ENCODE data around the gene PPP1R11. TPM values are rescaled to one million over a fixed set of nuclear protein-coding genes. Genes with fewer than 3 reads are reported as not detected.

PPP1R11 gene
- total and polyA plus RNA-seq, 2 experiments from 2014 or later = 30.0 to 63.7 TPM

DNA sequence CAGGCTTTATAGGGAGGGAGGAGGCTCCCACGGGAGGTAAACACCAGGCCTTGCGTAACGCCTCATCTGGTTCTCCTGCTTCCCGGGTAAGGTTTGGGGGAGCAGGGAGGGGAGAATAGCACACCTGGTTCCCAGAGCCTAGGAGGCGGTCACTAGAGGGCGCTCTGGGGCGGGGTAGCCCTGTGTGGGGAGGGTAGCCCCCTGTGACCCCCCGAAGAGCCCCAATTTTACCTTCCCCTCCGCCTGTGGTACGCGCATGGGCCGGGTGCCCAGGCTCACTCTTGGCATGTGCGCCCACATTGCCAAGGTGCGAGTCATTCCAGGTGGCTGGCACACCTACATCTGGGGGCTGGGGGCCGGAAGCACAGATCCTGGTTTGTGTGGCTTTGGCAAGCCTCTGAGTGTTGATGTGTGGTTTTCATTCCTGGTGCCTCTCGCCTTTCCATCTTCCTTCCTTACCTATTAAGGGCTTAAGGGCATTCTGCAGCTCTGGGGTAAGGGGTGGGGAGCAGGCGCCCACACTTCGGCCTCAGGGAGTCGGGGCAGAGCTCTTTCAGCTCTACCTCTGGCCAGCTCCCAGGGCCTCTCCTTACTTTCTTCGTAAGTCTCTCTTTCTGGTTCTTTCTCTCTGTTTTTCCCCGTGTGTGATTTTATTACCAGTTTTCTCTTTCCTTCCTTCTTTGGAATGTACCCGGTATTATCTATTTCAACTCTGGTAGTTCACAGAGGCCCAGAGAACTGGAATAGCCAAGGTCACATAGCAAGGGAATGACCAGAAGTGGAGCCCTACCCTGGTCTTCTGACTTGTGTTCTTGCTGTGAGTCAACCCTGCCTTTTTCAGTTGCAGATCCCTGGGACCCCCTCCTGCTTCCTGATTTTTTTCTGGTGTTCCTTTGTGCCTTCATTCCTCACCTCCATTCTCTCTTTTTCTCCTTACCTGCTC lies 9.1 kb downstream of the PPP1R11 start:
- Histone ChIP-seq H3K27me3 (peaks cover 92% of the 10 kb centered on the region), H3K4me3 (peak overlapping the region; percentile 4), H3K4me1 (ENCODE audit: low read depth) (no peaks in the 10 kb centered on the region), H3K27ac (no peak overlapping the region), H3K36me3 (no peaks in the 10 kb centered on the region), H3K9me3 (ENCODE audit: low read depth) (no peaks in the 10 kb centered on the region)
- peak in 1 of 2 donors; percentile 16 for DNase-seq (ENCODE audit: low read depth in 1 of 2, low spot score in 1 of 2)
- peak; percentile 48 for TF ChIP-seq CTCF (IDR thresholded peaks at IDR 0.05; ENCODE audit: low read depth, low read length)

DNA sequence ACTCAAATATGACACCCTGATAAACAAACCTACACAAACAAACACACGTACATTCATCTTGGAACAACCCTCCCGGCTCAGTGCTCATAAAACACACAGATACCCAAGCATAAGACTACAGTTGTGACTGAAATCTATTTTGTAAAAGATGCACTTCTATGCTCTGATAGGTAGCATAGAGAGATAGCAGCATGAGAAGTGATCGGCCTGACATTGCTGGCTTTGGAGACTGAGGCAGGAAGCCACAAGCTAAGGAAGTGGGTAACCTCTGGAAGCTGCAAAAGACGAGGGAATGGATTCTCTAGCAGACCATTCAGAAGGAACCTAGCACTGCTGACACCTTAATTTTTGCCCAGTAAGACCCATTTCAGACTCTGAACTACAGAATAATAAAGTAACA lies 10.2 kb downstream of the PPP1R11 start:
- TF ChIP-seq CTCF (IDR thresholded peaks at IDR 0.05; ENCODE audit: low read depth, low read length) = no peak
- peaks cover 81% of the 10 kb centered on the region for H3K27me3 ChIP-seq
- no peak overlapping the region for H3K27ac ChIP-seq
- no peaks in the 10 kb centered on the region for H3K4me1 ChIP-seq (ENCODE audit: low read depth)
- no peak overlapping the region for H3K4me3 ChIP-seq
- no peaks in the 10 kb centered on the region for H3K9me3 ChIP-seq (ENCODE audit: low read depth)
- H3K36me3 ChIP-seq = no peaks in the 10 kb centered on the region
- no peak for DNase-seq (ENCODE audit: low read depth in 1 of 2, low spot score in 1 of 2)

GRCh38 chr6:30087876-30088275 lies 20.9 kb downstream of the PPP1R11 start:
- H3K4me1 ChIP-seq (ENCODE audit: low read depth) = no peaks in the 10 kb centered on the region
- H3K27me3 ChIP-seq = peaks cover 25% of the 10 kb centered on the region
- no peak overlapping the region for H3K27ac ChIP-seq
- H3K9me3 ChIP-seq (ENCODE audit: low read depth) = no peaks in the 10 kb centered on the region
- no peak for TF ChIP-seq CTCF (IDR thresholded peaks at IDR 0.05; ENCODE audit: low read depth, low read length)
- no peak for DNase-seq (ENCODE audit: low read depth in 1 of 2, low spot score in 1 of 2)
- no peaks in the 10 kb centered on the region for H3K36me3 ChIP-seq
- H3K4me3 ChIP-seq = no peak overlapping the region

- TF ChIP-seq CTCF (IDR thresholded peaks at IDR 0.05; ENCODE audit: low read depth, low read length) = no peak
- Histone ChIP-seq H3K4me1 (ENCODE audit: low read depth) (no peaks in the 10 kb centered on the region), H3K27ac (no peak overlapping the region), H3K4me3 (no peak overlapping the region), H3K36me3 (no peaks in the 10 kb centered on the region), H3K9me3 (ENCODE audit: low read depth) (no peaks in the 10 kb centered on the region), H3K27me3 (peaks cover 62% of the 10 kb centered on the region)
- DNase-seq (ENCODE audit: low read depth in 1 of 2, low spot score in 1 of 2) = peak in 1 of 2 donors; percentile 64
Measured at GRCh38 chr6:30091577-30092381, 24.8 kb downstream of the PPP1R11 start.

DNA sequence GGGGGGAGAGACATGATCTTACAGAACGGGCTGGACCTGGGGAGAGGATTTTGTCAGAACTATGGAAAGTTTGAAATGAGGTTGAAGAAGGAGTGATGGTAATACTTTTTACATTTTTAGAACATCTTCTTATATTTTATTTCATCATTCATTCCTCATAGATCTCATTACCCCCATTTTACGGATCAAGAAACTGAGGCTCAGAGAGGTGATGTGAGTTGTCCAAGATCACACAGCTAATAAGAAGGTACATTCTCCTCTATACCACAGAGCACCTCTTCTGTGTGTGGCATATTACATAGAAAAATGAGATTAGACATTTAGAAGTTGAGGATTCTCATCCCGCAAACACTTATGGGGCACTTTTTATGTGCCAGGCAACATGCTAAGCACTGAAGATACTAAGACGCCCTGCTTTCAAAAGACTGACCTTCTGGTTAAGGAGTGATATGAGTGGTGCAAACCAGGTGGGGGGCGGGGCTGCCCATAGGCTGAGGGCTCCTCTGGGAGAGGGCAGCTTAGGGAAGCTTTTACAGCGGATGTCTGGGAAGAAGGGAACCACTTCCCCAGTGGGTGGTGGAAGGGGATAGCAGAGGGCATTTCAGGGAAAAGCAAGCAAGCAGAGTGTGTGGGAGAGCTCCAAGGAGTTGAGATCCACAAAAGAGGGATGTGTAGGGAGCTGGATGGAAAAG lies 26.0 kb downstream of the PPP1R11 start:
- no peak for TF ChIP-seq CTCF (IDR thresholded peaks at IDR 0.05; ENCODE audit: low read depth, low read length)
- no peaks in the 10 kb centered on the region for H3K9me3 ChIP-seq (ENCODE audit: low read depth)
- no peak for DNase-seq (ENCODE audit: low read depth in 1 of 2, low spot score in 1 of 2)
- no peaks in the 10 kb centered on the region for H3K36me3 ChIP-seq
- no peaks in the 10 kb centered on the region for H3K4me1 ChIP-seq (ENCODE audit: low read depth)
- no peak overlapping the region for H3K4me3 ChIP-seq
- peaks cover 75% of the 10 kb centered on the region for H3K27me3 ChIP-seq
- H3K27ac ChIP-seq = no peak overlapping the region

Data from cardiac muscle cell (in vitro differentiated cells and primary cell).